Activated B cell treated with CpG ODN at 0.5 μM for 24 hours (primary cell): ENCODE measurements around the gene INTS12. TPM values are rescaled to one million over a fixed set of nuclear protein-coding genes. Genes with fewer than 3 reads are reported as not detected.

Source experiments
- ATAC-seq: fragments of 200-7000 bp; cut with Tn5 transposase; one replicate; pipeline ENCODE4 v1.10.0; 2021; ENCODE audit warnings: low read depth, mild to moderate bottlenecking, moderate library complexity
- CTCF ChIA-PET: fragments of 350-600 bp; sonication (Branson Sonifier 250); formaldehyde crosslinking; loops from one replicate; lab custom pipeline; 2021; ENCODE audit warnings: antibody characterized with exemption; lab: Charles Lee
- POLR2A ChIA-PET: fragments of 350-600 bp; sonication (Branson Sonifier 250); formaldehyde crosslinking; loops from one replicate; lab custom pipeline; 2021; ENCODE audit warnings: antibody characterized with exemption; lab: Charles Lee
- DNase-seq: peaks from one replicate; pipeline ENCODE4 v3.0.0; 2022
- H3K27ac Mint-ChIP-seq: one replicate; pipeline ENCODE4 v1.8.0; 2020; ENCODE audit warnings: mixed read lengths
- H3K27me3 Mint-ChIP-seq: one replicate; pipeline ENCODE4 v1.8.0; 2021; ENCODE audit warnings: mixed read lengths
- H3K36me3 Mint-ChIP-seq: one replicate; pipeline ENCODE4 v1.8.0; 2021; ENCODE audit warnings: low read depth, mixed read lengths
- H3K4me1 Mint-ChIP-seq: one replicate; pipeline ENCODE4 v1.8.0; 2021; ENCODE audit warnings: mixed read lengths
- H3K4me3 Mint-ChIP-seq: one replicate; pipeline ENCODE4 v1.8.0; 2020; ENCODE audit warnings: mild to moderate bottlenecking, mixed read lengths
- H3K9me3 Mint-ChIP-seq: one replicate; pipeline ENCODE4 v1.8.0; 2020; ENCODE audit warnings: mixed read lengths
- CTCF ChIP-seq: fragments of 200-600 bp; IDR thresholded peaks from one replicate; pipeline ENCODE4 v1.8.0; 2022; ENCODE audit warnings: antibody characterized with exemption, mild to moderate bottlenecking
- intact Hi-C: fragments of 100-400 bp; cut with micrococcal nuclease; formaldehyde crosslinking; loops from one replicate; pipeline ENCODE4 v1.15.1; 2024
- total RNA-seq: library from RNA; stranded (reverse); gene quantifications from 2 replicates; pipeline ENCODE4 v1.2.3, GENCODE V29; 2022

INTS12 gene
- total RNA-seq, 1 donor from 2014 or later = 20.6 TPM

GRCh38 chr4:105633241-105633640 is 75.2 kb downstream of the INTS12 start:
- DNase-seq = no peak
- no peaks in the 10 kb centered on the region for H3K27me3 Mint-ChIP-seq
- H3K36me3 Mint-ChIP-seq = no peaks in the 10 kb centered on the region
- H3K27ac Mint-ChIP-seq = no peak overlapping the region
- intact Hi-C loops = no loop called here
- ChIA-PET POLR2A (no interaction called here), CTCF (no interaction called here)
- H3K9me3 Mint-ChIP-seq = no peaks in the 10 kb centered on the region
- peaks cover 17% of the 10 kb centered on the region for H3K4me1 Mint-ChIP-seq
- ATAC-seq = no peak
- no peak overlapping the region for H3K4me3 Mint-ChIP-seq
- no peak for TF ChIP-seq CTCF

Other genes starting within 250 kb of the INTS12 start
- gene PPA2, start 234.6 kb downstream of the INTS12 start, total RNA-seq = 44.8 and 54.3 TPM in 2 replicates
- gene ARHGEF38, start 156.1 kb downstream of the INTS12 start, total RNA-seq = not detected in 2 replicates
- gene GSTCD, start 95 bp upstream of the INTS12 start, total RNA-seq = 11.3 and 12.3 TPM in 2 replicates
- not detected in 2 replicates for gene NPNT, start 186.8 kb upstream of the INTS12 start, total RNA-seq